Fibroblast of peridontal ligament (primary cell): ENCODE data around the gene FGF22.
"Not testable (repeated sequence)": the region's sequence is repeated elsewhere in the genome, so short reads cannot be mapped to it uniquely, and the experiment has no call there.

Source experiments
- DNase-seq: peaks from one replicate; pipeline ENCODE4 v3.0.0-alpha.2; 2010; ENCODE audit errors: extremely low read depth

FGF22 gene

DNA sequence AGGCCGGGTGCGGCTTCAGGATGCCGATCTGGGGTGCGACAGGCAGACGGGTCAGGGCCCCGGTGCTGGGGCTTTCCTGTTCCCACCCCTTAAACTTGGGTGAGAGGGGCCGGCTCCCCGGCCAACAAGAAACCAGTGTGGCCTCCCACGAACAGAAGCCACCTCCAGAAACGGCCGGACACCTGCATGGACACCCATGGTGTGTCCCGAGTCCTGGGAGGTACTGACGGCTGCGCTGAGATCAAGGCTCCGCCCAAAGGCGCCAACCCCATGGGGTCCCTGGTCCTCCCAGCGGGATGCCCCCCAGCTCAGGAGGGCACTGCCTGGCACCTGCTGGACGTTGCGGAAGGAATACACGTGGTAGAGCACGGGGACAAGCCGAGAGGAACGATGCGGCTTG, 17.9 kb upstream of the FGF22 start:
- DNase-seq: no peak

DNA sequence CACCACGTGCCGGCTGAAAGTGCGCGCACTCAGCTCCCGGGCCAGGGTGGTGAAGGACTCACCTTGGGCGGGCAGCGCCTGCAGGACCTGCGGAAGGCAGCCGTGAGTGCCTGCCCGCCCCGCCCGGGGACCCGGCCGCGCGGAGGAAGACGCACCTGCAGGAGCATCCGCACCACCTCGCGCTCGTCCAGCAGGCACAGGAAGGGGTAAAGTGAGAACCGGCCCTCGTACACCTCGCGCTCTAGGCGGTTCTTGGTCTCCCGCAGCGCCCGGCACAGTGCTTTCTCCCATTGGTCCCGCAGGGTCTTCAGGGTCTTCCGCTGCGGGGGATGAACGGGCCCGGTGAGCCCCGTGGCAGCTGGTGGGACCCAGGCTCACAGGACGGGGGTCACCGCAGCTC, 17.0 kb upstream of the FGF22 start:
- DNase-seq: no peak

DNA sequence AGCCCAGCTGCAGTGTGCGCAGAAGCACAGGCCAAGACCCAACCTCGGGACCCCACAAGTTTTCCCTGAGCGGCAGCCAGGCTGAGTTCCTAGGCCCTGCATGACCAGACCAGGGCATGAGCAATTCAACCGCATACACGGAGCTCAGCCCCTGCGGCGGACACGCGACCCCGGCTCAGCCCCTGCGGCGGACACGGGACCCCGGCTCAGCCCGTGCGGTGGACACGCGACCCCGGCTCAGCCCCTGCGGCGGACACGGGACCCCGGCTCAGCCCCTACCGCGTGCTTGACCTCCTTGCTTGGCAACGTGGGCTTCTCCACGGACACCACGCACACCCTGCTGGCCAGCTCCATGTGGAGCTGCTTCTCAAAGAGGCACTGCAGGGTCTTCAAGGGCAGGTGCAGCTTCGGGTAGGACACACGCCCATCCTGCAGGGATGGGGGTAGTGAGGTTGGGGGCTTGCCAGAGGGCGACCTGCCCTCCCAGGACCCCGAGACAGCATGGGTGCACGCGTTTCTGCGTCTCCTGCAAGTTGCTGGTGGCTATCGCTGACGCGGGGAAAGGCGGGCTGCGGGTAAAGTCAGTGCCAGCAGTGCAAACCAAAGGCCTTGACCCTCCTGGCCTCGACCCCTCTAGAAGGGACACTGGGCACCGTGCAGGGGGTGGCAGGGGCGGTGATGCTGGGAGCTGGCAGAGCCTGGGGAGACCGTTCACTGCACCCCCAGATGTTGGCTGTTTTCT, 16.3 kb upstream of the FGF22 start:
- DNase-seq: no peak

DNA sequence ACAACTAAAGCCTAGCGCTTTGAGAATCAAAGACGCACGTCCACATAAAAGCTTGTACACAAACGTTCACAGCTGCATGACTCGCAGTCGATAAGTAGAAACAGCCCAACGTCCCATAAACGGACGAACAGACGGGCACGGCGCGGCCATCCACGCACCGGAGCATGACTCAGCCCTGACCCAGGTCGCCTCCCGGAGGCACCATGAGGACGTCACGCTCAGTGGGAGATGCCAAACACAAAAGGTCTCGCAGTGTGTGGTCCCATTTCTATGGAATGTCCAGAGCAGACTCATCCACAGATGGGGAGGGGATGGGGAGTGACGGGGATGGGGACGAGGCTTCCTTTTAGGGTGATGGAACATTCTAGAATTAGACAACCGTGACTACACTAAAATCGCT, 15.7 kb upstream of the FGF22 start:
- DNase-seq: peak; percentile 91

DNA sequence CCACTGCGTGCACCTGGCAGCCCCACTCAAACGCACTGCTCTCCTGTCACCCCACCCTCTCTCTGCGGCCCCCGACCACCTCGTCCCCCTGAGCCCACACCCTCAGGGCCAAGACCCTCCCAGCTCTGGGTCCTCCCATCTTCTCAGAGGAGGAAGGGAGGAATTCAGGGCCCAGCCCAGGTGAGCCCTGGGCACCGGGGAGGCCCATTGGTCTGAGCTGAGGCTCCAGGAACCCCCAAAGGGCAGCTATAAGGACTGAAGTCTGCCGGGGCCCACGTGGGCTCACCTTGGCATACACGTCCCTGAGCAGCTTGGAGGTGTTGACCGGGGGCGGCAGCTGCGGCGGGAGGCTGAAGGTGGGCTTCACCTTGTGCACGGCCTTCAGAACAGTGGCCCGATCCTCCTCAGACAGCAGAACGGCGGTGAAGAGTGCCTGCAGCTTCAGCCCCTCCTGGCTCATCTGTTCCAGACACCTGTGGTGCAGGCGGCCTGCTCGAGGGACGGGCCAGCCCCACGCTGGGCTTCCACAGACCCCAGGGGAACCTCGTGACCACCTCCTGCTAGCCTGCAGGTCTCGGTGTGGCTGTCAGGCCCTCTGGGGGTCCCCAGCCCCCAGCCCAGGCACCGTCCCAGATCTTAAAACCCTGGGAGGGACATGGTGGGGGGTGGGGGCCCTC, 15.1 kb upstream of the FGF22 start:
- DNase-seq: no peak

DNA sequence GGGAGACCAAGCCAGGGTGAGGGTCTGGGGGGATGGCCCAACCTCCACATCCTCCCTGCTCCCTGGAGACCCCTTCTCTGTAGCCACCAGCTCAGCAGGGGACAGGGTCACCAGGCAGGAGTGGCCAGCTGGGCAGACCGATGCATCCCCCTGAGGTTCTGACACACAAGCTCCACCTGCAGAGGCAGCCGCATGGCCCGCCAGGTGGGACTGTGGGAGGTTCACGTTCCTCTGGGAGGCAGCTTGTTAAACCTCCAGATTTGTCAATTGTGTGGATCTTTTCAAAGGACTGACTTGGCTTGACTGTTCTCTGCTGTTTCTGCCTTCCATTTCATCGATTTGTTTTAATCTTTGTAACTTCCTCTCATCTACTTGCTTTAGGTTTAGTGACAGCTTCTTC, 14.4 kb upstream of the FGF22 start:
- no peak for DNase-seq

DNA sequence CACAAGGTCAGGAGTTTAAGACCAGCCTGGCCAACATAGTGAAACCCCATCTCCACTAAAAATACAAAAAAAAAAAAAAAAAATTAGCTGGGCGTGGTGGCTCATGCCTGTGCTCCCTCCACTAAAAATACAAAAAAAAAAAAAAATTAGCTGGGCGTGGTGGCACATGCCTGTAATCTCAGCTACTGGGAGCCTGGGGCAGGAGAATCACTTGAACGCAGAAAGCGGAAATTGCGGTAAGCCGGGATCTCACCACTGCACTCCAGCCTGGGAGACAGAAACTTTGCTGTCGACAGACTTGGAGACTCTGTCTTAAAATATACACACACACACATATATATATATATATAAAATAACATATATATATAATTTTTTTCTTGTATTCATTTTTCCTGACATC, 13.1 kb upstream of the FGF22 start:
- DNase-seq: not testable (repeated sequence)

DNA sequence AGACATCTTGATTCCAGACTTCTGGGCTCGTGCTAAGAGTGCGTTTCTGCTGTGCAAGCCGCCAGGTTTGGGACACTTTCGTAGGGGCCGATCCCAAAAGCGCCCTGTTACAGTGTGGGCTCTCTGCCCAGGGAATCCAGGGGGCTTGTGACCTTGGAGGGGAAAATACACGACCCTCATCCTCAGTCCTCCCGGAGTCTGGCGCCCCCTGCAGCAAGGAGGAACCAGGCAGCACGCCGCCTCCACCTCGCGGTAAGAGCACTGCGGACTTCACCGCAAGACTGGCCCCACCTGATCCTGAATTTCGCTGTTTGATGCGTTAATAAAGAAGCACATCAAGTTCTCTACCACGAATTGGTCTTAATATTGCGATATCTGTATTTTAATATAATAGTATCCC, 11.5 kb upstream of the FGF22 start:
- DNase-seq: no peak

DNA sequence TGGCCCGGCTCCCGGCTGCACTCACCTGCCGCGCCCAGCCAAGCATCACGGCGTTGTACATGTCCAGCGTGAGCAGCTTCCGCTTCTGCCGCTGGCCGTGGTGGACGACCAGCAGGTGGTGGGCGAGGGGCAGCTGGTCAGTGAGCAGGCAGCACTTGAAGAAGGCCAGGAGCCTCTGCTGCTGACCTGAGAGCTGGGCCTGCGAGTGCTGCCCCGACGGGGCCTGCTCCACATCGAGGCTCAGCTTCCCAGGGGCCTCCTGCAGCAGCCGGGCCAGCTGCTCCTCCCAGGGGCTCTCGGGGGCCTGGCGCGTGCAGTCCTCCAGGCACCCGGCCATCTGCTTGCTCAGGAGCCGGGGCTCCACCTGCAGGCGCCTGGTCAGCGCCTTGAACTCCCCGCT, 10.2 kb upstream of the FGF22 start:
- not testable (repeated sequence) for DNase-seq

DNA sequence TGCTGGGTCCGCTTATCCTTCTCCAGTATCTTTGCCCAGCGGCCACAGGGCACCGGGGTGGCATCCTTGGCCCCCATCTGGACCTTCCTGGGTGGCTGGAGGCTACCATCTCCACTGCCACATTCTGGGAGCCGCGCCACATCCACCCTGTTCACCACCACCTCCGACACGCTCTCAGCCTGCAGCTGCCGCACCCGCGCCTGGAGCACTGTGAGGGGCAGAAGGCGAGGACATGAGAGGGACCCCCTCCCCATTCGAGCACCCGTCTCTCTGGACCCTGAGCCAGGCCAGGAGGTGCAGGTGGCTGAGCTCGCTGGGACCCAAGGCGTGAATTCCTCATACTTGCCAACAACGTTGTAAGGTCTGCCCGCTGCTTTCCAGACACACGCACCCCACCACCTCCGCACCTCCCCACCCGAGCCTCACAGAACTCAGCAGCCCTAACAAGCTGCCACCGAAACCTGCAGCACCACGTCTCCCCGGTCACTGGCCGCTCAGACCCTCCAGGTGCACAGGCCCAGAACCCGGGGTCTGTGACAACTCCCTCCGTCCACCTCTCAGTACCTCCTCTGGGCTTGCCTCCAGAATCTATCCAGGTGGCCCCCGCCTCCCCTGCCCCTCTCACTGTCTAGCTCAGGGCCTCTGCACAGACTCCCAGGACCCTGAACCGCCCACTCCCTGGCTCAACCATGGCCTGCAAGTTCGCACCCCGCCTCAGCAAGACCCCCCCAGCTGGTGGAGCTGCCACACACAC, 9.5 kb upstream of the FGF22 start:
- no peak for DNase-seq

DNA sequence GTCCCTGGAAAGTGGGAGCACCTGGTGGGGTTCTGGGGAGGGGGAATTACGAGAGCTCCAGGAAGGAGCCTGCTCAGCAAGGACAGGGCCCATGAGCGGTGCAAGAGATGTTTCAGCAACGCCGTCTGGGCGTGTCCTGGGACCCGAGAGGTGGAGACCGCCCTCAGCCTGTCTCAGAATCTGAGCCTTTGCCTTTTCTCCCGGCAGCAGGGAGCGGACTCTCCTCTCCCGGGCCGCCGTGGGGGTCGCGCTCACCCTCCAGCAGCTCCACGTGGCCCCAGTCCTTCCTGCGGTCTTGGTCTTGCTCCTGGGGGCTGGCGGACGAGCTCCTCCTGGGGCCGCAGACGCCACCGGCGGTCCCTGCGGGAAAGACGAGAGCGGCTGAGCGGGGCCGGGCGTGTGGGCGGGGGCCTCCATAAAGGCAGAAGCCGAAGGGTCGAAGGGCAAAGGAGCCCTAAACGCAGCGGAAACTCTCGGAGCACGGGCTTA, 7.1 kb upstream of the FGF22 start:
- peak; percentile 19 for DNase-seq

DNA sequence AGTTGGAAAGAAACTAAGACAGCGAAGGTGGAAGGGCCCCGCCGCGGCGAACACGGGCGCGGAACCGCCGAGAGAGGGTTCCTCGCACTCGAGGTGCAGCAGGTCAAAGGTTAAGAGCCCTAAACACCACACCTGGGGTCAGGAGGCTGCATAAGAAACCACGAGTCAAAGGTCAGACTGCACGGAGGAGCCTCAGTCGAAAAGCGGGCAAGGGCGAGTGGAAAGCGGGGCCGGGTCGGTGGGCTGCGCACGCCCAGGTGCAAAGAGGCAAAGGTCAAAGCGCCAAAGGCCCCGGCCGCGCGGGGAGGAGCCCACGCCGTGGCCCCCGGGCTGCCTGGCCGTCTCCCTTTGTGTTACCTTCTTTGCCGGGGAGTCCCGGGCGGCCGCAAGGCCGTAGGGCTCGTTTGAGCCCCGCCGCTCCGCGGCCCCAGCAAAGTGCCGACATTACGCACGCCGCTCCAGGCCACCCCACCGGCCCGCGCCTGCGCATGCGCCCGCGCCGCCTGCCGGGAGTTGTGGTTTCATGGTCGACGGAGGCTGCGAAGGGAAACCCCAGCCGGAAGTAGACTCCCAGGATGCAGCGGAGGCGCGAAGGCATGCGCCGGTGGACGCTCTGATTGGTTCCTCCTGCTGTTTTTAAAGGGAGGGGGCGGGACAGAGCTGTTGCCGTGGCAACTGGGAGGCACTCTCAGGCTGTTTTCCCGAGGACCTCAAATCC, 6.5 kb upstream of the FGF22 start, which contains the start of gene POLRMT:
Gene POLRMT (minus strand): TSS at position 470 of the 718 bp plus-strand sequence. CDS start 25 bp downstream, at position 445.
- peak; percentile 98 for DNase-seq

DNA sequence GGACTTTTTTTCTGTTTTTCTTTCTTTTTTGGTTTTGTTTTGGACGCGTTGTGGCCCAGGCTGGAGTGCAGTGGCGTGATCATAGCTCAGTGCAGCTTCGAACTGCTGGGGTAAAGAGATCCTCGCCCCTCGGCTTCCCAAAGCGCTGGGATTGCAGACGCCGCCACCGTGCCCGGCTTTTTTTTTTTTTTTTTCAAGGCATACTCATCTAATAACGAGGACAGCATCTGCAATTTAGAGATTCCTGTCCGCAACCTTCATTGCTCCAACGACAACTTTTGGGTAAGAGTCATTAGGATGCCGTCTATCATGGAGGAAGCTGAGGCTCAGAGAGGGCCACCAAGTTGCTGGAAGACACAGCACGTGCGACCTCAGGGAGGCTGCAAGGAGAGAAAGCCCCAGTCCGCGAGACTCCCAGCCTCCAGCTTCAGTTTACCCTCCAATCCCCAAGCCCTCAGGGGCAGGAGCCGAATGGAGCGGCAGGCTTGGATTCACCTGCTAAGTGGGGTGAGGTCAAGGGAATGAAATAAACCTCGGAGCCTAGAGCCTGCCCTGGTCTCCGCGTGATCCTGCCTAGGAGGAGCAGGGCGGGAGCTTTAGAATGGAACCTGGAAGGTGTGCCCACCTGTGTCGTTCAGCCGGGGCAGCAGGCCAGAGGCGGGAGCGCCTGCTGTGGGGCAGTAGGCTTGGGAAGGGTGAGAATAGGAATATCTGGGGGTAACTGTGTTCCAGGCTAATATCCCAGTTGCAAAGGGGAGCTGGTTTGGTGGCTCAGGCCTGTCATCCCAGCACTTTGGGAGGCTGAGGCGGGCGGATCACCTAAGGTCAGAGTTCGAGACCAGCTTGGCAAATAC, 5.7 kb upstream of the FGF22 start:
- no peak for DNase-seq

DNA sequence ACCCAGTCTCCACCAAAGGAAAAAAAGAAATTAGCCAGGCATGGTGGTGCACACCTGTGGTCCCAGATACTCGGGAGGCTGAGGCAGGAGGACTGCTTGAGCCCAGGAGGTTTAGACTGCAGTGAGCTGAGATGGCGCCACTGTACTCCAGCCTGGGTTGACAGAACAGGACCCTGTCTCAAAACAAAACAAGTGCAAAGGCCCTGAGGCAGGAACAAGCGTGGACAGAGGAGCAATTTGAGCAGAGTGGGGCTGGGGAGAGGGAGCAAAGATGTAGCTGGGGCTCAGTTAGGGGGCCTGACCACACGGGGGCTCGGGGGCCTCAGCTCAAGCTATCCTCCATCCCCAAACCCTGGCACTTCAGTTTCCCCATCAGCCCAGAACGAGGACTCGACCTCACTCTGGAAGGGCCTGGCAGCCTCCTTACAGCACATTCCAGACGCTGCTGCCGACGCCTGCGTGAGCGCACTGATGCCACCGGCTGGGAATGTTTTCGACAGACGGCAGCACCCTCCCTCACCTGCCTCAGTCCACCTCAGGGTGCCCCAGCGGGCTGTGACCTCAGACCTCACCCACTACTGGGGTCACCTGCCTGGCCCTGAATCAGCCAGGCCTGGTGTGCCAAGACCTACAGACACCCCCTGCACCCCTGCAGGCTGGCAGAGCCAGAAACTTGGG, 4.6 kb upstream of the FGF22 start:
- DNase-seq: no peak

DNA sequence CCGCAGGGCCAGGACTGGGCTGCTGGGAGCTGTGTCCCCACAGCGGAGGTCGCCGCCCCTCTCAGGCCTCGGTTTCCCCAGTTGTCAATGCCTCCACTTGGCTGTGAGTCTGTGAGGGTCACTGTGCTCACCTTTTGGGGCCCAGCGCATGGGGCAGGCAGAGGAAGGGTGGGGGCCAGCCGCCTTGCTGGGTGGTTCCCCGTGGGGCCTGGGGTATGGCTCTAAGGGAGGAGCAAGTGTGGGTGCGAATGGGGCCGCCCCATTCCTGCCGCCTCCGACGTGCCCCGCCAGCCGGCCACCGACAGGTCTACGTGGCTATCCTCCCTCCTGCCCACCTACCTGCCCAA, 800 bp upstream of the FGF22 start:
- no peak for DNase-seq

DNA sequence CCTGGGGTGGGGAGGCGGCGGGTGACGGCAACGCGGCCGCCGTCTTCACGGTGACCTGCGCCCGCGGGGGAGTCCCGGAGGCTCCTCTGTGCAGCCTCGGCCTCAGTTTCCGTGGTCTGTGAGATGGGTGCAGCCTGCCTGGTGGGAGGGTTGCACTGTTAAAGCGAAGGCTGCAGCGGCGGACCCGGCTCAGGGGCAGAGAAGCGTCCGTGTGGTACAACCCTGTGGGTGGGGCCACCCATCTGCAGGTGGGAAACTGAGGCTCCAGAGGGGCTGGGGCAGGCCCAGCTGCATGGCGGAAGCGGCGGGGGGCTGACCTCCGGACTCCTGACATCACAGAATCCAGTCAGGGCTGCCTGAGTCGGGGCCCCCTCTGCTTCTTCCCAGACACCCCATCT, 481 bp downstream of the FGF22 start:
- no peak for DNase-seq

DNA sequence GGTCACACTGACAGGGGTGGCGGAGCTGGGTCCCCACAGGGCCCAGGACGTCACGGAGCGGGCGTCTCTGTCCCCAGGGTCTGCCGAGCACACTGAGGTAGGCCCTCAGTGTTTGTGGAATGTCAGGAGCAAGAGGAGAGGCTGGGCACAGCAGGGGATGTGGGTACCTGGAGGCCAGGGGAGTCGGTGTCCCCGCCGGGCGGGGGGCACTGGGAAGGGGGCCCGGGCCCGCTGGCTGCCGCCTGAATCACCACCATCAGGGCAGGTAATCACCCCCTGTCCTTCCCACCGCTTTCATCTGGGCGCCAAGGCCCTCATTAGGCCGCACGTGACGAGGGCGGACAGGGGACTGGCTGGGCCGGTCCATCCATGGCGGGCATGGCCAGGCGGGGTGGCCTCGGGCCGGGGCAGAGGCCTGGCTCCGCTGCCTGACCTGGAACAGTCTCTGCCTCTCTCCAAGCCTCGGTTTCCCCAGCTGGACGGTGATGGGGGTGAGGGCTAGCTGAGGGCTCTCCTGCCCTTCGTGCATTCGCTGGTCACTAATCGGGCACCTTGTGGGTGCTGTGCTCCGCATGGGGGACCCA, 1.0 kb downstream of the FGF22 start:
- DNase-seq: no peak

DNA sequence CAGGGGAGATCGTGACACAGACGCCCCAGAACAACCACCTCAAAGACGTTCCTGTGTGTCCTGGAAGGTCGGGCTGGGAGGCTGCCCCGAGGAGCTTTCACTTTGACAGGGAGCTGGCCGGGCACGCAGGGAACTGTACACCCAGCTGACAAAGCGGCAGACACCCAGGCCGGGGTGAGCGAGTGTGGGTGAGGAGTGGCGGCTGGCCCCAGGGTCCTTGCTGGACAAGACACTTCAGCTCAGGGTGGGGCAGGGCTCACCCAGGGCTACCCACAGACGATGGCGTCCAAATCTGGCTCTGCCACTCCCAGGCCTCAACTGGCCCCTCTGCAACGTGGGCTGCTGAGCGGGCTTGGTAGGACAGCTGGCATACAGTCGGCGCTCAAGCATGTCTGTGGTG, 2.0 kb downstream of the FGF22 start:
- DNase-seq: no peak

DNA sequence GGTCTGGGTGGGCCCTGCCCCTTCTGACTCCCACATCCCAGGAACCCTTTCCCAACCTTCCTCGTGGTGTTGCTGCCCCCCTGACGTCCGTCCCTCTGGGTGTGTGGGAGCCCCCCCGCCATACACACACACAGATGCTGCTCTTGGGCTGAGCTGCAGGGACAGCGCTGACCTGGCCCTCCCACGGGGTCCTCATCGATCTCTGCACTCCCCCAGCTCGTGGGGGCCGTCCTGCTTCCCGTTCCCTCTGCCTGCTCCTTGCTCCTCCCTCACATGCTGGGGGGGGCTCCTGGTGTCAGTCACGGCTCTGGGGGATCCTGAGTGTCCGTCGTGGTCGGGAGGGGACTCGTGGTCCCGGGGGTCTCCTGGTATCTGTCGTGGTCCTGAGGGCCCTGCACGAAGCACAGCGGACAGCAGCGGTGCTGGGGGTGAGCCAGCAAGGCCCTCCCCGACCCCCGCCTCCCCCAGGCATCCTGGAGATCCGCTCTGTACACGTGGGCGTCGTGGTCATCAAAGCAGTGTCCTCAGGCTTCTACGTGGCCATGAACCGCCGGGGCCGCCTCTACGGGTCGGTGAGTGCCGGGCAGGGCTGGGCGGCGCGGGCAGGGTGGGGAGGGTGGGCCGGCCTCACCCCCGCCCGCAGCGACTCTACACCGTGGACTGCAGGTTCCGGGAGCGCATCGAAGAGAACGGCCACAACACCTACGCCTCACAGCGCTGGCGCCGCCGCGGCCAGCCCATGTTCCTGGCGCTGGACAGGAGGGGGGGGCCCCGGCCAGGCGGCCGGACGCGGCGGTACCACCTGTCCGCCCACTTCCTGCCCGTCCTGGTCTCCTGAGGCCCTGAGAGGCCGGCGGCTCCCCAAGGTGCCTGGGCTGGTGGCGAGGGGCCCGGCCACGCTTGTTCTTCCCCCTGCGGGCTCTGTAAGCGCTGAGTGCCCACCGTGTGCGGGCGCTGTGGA, 3.4 kb downstream of the FGF22 start:
- no peak for DNase-seq
